Measurements from ENCODE around the gene TTC17.

Gene TTC17

DNA sequence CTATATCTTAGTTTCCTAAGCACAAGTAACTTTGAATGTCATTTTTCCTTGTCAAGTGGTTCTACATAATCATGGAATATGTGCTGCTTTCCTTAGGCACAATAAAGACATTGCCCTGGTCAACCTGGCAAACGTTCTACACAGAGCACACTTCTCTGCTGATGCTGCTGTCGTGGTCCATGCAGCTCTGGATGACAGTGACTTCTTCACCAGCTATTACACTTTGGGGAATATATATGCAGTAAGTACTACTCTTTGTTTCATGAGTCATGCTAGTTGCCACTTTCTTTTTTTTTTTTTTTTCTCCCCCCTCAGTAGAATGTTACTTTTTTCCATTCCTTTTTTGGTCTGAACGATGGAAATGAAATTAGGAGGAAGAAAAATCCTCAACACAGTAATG, 38.5 kb downstream of the TTC17 start:
- no peak for TF ChIP-seq GLIS1 (tag by site-specific recombination; IDR thresholded peaks at IDR 0.05)
- TF ChIP-seq ZNF501 (tag by site-specific recombination; IDR thresholded peaks at IDR 0.05): no peak
- TF ChIP-seq ZNF626 (tag by site-specific recombination; IDR thresholded peaks at IDR 0.05): no peak
- no peak for TF ChIP-seq ZIC2 (tag by site-specific recombination; IDR thresholded peaks at IDR 0.05)
- no peak for TF ChIP-seq ZBTB1 (tag by site-specific recombination; IDR thresholded peaks at IDR 0.05)
- no peak for TF ChIP-seq ZNF830 (tag by site-specific recombination; IDR thresholded peaks at IDR 0.05; ENCODE audit: low read depth)
- TF ChIP-seq, protein P1, sequence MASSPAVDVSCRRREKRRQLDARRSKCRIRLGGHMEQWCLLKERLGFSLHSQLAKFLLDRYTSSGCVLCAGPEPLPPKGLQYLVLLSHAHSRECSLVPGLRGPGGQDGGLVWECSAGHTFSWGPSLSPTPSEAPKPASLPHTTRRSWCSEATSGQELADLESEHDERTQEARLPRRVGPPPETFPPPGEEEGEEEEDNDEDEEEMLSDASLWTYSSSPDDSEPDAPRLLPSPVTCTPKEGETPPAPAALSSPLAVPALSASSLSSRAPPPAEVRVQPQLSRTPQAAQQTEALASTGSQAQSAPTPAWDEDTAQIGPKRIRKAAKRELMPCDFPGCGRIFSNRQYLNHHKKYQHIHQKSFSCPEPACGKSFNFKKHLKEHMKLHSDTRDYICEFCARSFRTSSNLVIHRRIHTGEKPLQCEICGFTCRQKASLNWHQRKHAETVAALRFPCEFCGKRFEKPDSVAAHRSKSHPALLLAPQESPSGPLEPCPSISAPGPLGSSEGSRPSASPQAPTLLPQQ (tag by site-specific recombination; IDR thresholded peaks at IDR 0.05): no peak
- TF ChIP-seq, protein P2, sequence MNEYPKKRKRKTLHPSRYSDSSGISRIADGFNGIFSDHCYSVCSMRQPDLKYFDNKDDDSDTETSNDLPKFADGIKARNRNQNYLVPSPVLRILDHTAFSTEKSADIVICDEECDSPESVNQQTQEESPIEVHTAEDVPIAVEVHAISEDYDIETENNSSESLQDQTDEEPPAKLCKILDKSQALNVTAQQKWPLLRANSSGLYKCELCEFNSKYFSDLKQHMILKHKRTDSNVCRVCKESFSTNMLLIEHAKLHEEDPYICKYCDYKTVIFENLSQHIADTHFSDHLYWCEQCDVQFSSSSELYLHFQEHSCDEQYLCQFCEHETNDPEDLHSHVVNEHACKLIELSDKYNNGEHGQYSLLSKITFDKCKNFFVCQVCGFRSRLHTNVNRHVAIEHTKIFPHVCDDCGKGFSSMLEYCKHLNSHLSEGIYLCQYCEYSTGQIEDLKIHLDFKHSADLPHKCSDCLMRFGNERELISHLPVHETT (tag by site-specific recombination; IDR thresholded peaks at IDR 0.05): no peak
- no peak for TF ChIP-seq HOXA7 (CRISPR knock-in tag; IDR thresholded peaks at IDR 0.05; ENCODE audit: borderline replicate concordance)
- TF ChIP-seq, protein P3, sequence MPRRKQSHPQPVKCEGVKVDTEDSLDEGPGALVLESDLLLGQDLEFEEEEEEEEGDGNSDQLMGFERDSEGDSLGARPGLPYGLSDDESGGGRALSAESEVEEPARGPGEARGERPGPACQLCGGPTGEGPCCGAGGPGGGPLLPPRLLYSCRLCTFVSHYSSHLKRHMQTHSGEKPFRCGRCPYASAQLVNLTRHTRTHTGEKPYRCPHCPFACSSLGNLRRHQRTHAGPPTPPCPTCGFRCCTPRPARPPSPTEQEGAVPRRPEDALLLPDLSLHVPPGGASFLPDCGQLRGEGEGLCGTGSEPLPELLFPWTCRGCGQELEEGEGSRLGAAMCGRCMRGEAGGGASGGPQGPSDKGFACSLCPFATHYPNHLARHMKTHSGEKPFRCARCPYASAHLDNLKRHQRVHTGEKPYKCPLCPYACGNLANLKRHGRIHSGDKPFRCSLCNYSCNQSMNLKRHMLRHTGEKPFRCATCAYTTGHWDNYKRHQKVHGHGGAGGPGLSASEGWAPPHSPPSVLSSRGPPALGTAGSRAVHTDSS (tag by site-specific recombination; IDR thresholded peaks at IDR 0.05): no peak
- TF ChIP-seq, protein P4, sequence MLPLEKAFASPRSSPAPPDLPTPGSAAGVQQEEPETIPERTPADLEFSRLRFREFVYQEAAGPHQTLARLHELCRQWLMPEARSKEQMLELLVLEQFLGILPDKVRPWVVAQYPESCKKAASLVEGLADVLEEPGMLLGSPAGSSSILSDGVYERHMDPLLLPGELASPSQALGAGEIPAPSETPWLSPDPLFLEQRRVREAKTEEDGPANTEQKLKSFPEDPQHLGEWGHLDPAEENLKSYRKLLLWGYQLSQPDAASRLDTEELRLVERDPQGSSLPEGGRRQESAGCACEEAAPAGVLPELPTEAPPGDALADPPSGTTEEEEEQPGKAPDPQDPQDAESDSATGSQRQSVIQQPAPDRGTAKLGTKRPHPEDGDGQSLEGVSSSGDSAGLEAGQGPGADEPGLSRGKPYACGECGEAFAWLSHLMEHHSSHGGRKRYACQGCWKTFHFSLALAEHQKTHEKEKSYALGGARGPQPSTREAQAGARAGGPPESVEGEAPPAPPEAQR (tag by site-specific recombination; IDR thresholded peaks at IDR 0.05): no peak
- TF ChIP-seq ZNF785 (tag by site-specific recombination; IDR thresholded peaks at IDR 0.05): no peak
- no peak for TF ChIP-seq ZNF660 (tag by site-specific recombination; IDR thresholded peaks at IDR 0.05)
- TF ChIP-seq ZEB2 (tag by site-specific recombination; IDR thresholded peaks at IDR 0.05): no peak
- TF ChIP-seq ZSCAN30 (tag by site-specific recombination; IDR thresholded peaks at IDR 0.05): no peak
- no peak for TF ChIP-seq YY1 (tag by site-specific recombination; IDR thresholded peaks at IDR 0.05)
- no peak for TF ChIP-seq SP3 (tag by site-specific recombination; IDR thresholded peaks at IDR 0.05)
- no peak for TF ChIP-seq GFI1B (tag by site-specific recombination; IDR thresholded peaks at IDR 0.05)
- TF ChIP-seq ZNF426 (tag by site-specific recombination; IDR thresholded peaks at IDR 0.05): no peak
- TF ChIP-seq ZFP3 (tag by site-specific recombination; IDR thresholded peaks at IDR 0.05; ENCODE audit: low read depth): no peak
- H3K27ac ChIP-seq (ENCODE audit: extremely low read depth, low read depth, low read length): no peak overlapping the region
- H3K9me3 ChIP-seq (ENCODE audit: control insufficient read depth, insufficient read depth, low read depth, low read length): no peaks in the 10 kb centered on the region
- H3K4me1 ChIP-seq (ENCODE audit: control insufficient read depth, insufficient read depth, low read length): no peaks in the 10 kb centered on the region
- peaks cover 17 to 88% of the 10 kb centered on the region in 2 experiments for H3K36me3 ChIP-seq (ENCODE audit: control insufficient read depth in 2 of 2, insufficient read depth in 1 of 2, low read length in 2 of 2)
- no peak overlapping the region for H3K4me3 ChIP-seq (ENCODE audit: low read depth, low read length)
- POLR2A ChIA-PET: interaction anchor here (1.3 kb wide), 1 partner anchor 39 kb away, joined by 5 read pairs; the partner anchor contains the start of gene TTC17
- CTCF ChIA-PET: interaction anchor here (0.7 kb wide), 1 partner anchor 865 kb away, joined by 4 read pairs; no protein-coding TSS in a partner anchor

DNA sequence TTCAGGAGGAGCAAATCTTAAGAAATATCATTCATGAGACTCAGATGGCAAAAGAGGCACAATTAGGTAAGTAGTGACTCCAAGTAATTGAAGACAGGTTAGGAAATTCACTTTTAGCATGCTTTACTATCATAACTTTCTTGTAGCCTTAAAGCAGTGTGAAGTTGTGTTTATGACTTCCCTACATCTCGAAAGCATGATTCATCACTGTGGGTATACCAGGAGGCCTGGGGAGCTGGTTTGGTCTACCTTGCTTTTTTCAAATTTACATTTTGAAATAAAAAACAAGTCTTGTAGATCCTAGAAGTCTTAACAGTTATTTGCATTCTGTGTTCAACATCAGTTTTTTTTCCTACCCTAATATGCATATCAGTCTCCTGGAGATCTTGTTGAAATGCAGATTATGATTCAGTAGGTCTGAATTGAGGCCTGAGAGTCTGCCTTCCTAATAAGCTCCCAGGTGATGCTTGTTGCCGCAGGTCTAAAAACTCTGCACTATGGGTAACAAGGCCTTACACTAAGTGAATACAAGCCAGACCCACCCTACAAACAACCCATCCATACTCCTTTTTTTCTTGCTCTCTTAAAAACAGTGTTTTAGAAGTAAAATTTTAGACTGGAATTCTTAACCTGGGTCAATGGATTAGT, 41.4 kb downstream of the TTC17 start:
- POLR2A ChIA-PET: no interaction called here
- CTCF ChIA-PET: no interaction called here

More for the DNA sequence above, 41.4 kb downstream of the TTC17 start:
- Histone ChIP-seq H3K27ac (ENCODE audit: extremely low read depth, low read depth, low read length) (no peak overlapping the region), H3K36me3 (ENCODE audit: control insufficient read depth in 2 of 2, insufficient read depth in 1 of 2, low read length in 2 of 2) (peaks cover 20 to 90% of the 10 kb centered on the region in 2 experiments), H3K9me3 (ENCODE audit: control insufficient read depth, insufficient read depth, low read depth, low read length) (no peaks in the 10 kb centered on the region), H3K4me3 (ENCODE audit: low read depth, low read length) (no peak overlapping the region), H3K4me1 (ENCODE audit: control insufficient read depth, insufficient read depth, low read length) (no peaks in the 10 kb centered on the region)
- TF ChIP-seq OSR2 (tag by site-specific recombination; IDR thresholded peaks at IDR 0.05) (no peak), ZFP69B (tag by site-specific recombination; IDR thresholded peaks at IDR 0.05) (no peak), ZNF184 (tag by site-specific recombination; IDR thresholded peaks at IDR 0.05) (no peak), ZNF274 (IDR thresholded peaks at IDR 0.05; ENCODE audit: low read length) (no peak), ZNF274 (tag by site-specific recombination; IDR thresholded peaks at IDR 0.05; ENCODE audit: borderline replicate concordance) (no peak), HOXC10 (CRISPR knock-in tag; IDR thresholded peaks at IDR 0.05) (no peak), ZNF138 (tag by site-specific recombination; IDR thresholded peaks at IDR 0.05; ENCODE audit: borderline replicate concordance) (no peak), YY2 (tag by site-specific recombination; IDR thresholded peaks at IDR 0.05) (no peak)
- TF ChIP-seq, protein P5, sequence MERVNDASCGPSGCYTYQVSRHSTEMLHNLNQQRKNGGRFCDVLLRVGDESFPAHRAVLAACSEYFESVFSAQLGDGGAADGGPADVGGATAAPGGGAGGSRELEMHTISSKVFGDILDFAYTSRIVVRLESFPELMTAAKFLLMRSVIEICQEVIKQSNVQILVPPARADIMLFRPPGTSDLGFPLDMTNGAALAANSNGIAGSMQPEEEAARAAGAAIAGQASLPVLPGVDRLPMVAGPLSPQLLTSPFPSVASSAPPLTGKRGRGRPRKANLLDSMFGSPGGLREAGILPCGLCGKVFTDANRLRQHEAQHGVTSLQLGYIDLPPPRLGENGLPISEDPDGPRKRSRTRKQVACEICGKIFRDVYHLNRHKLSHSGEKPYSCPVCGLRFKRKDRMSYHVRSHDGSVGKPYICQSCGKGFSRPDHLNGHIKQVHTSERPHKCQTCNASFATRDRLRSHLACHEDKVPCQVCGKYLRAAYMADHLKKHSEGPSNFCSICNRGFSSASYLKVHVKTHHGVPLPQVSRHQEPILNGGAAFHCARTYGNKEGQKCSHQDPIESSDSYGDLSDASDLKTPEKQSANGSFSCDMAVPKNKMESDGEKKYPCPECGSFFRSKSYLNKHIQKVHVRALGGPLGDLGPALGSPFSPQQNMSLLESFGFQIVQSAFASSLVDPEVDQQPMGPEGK (tag by site-specific recombination; IDR thresholded peaks at IDR 0.05): no peak
